Fibroblast of lung (primary cell): ENCODE measurements around the gene PTPN23.

Source experiments
- EZH2 ChIP-seq: IDR thresholded peaks from 2 replicates; pipeline ENCODE4 v1.5.1; 2012; ENCODE audit warnings: low read length, control low read depth, mild to moderate bottlenecking; ENCODE audit errors: missing control alignments
- TF ChIP-seq, protein P1 (sequence below), 2 donors: IDR thresholded peaks in 1 of 2; conservative IDR thresholded peaks in 1 of 2; 1 replicate in 1 of 2; 2 replicates in 1 of 2; pipeline ENCODE4 v1.5.1; 2011 to 2012; ENCODE audit warnings: low read length in 2 of 2, control low read depth in 1 of 2, inconsistent platforms in 1 of 2, low read depth in 1 of 2, mild to moderate bottlenecking in 1 of 2

GRCh38 chr3:47452453-47453215 lies 71.8 kb downstream of the PTPN23 start:
- TF ChIP-seq, protein P1, sequence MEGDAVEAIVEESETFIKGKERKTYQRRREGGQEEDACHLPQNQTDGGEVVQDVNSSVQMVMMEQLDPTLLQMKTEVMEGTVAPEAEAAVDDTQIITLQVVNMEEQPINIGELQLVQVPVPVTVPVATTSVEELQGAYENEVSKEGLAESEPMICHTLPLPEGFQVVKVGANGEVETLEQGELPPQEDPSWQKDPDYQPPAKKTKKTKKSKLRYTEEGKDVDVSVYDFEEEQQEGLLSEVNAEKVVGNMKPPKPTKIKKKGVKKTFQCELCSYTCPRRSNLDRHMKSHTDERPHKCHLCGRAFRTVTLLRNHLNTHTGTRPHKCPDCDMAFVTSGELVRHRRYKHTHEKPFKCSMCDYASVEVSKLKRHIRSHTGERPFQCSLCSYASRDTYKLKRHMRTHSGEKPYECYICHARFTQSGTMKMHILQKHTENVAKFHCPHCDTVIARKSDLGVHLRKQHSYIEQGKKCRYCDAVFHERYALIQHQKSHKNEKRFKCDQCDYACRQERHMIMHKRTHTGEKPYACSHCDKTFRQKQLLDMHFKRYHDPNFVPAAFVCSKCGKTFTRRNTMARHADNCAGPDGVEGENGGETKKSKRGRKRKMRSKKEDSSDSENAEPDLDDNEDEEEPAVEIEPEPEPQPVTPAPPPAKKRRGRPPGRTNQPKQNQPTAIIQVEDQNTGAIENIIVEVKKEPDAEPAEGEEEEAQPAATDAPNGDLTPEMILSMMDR (conservative IDR thresholded peaks at IDR 0.05 in 1 of 2, IDR thresholded peaks at IDR 0.05 in 1 of 2; ENCODE audit: low read depth in 1 of 2, low read length in 2 of 2) = no peak
- no peak for TF ChIP-seq EZH2
